ENCODE measurements around the gene STAC.

Gene STAC

DNA sequence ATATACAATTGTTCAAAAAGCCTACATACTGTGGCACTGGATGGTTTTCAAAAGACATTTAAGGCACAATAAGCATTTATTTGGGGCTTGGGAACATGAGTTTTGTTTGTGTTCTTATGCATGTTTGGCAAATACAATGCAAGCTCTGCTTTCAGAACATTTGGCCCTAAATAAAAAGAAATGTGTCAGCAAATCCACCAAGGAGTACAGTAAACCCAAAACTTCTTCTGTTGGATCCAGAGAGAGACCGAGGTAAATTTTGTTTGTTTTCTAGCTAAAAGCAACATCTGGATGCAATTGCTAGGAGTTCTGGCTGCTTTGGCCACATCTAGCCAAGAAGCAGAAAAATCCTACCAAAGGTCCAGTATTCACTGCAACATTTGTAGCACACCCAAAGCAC is 215.2 kb downstream of the STAC start:
- no peak for DNase-seq (ENCODE audit: low read depth)

DNA sequence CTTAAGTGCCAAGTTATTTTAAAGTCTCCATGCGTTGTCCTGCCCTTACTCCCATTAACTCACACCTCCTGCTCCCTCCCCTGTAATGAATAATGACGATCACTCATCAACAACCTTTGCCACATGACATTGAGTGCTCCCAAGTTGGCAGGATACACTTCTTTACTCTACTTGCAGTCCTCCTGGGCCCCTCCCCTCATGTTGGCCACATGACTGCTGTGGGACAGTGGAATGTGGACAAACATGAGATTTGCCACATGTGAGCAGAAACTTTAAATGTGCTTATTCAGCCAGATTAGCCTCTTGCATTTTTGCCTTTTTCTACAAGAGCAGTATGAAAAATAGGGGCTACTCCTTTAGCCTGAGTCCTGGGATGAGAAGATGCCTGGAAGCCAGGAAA is 216.1 kb downstream of the STAC start:
- DNase-seq (ENCODE audit: low read depth): no peak

DNA sequence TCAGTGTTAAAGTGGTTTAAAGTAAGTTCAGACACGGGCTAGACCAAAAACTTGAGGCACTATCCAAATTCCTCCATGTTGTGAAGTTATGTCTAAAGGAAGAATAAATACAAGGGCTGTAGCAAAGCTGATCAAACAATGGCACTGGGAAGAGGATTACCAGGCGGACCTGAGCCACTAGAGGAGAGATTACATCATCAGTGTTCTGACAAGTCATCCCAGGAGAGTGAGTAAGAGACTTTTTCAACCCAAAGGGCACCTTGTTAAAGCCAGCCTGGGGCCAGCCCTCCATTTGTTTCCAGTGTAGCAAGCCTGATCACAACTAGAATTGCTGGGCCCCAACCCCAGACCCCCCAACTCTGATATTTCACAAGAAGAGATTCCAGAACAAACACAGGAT is 217.1 kb downstream of the STAC start:
- no peak for DNase-seq (ENCODE audit: low read depth)
